Mammary microvascular endothelial cell (primary cell): ENCODE measurements around the gene DNAL1. TPM values are rescaled to one million over a fixed set of nuclear protein-coding genes. Genes with fewer than 3 reads are reported as not detected.

Experiments
- total RNA-seq: library from RNA; depleted of rRNA; stranded (reverse); fragments of >200 nt; gene quantifications from 2 replicates; pipeline ENCODE4 v1.2.3, GENCODE V29; 2015

DNAL1 gene, protein sequence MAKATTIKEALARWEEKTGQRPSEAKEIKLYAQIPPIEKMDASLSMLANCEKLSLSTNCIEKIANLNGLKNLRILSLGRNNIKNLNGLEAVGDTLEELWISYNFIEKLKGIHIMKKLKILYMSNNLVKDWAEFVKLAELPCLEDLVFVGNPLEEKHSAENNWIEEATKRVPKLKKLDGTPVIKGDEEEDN
- 5.3 and 10.7 TPM in 2 replicates for total RNA-seq

DNA sequence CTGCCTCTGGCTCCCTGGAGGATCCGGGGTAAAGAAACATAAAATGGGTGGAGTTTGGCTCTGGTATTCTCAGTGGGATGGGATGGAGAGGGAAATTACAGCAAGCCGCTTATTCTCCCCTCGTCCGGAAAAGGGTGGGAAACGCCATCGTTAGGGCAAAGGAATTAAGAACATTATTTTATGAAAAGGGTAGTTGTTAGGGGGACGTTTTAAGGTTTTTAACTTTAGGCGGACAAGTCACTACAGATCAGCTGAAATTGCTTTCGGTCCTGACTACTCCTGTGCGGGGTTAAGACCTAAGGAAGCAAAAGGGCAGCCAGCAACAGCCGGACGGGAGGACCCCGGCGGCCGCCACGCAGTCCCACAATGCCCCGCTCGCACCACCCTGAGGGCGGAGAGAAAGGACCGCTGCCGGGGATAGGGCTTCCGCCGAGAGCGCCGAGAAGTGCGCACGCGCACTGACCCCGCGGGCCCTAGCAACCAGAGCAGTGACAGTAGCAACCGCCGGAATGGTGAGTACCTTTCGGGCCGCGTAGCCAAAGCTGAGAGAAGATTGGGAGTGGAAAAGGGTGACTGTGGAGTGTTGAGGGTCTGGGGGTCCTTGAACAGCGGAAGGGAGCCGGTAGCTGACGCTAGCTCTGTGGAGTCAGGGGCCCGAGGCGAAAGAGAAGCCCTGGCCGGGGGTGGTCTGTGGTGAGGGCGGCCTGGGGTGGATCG lies at the start of gene DNAL1:
Gene DNAL1, plus strand, starts transcription at position 456 of the 717 bp plus-strand sequence. Its CDS starts 54 bp downstream, at position 510.

DNA sequence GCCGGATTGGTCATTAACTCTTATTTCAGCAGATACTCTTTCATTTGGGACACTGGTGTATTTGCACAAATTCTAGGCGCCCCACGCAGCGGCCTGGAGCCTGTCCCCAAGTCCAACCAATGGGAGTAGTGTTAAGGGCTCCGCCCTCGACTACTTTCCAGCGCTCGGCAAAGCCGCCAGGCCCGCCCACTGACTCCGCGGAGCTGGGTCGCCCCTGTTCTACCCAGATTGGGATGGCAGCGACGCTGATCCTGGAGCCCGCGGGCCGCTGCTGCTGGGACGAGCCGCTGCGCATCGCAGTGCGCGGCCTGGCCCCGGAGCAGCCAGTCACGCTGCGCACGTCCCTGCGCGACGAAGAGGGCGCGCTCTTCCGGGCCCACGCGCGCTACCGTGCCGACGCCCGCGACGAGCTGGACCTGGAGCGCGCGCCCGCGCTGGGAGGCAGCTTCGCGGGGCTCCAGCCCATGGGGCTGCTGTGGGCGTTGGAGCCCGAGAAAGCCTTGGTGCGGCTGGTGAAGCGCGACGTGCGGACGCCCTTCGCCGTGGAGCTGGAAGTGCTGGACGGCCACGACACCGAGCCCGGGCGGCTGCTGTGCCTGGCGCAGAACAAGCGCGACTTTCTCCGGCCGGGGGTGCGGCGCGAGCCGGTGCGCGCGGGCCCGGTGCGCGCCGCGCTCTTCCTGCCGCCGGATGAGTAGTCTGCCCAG lies 32.3 kb upstream of the DNAL1 start, which contains the start of gene ACOT6:
Gene ACOT6, plus strand, starts transcription at position 179 of the 707 bp plus-strand sequence. Its CDS starts 55 bp downstream, at position 234.

DNA sequence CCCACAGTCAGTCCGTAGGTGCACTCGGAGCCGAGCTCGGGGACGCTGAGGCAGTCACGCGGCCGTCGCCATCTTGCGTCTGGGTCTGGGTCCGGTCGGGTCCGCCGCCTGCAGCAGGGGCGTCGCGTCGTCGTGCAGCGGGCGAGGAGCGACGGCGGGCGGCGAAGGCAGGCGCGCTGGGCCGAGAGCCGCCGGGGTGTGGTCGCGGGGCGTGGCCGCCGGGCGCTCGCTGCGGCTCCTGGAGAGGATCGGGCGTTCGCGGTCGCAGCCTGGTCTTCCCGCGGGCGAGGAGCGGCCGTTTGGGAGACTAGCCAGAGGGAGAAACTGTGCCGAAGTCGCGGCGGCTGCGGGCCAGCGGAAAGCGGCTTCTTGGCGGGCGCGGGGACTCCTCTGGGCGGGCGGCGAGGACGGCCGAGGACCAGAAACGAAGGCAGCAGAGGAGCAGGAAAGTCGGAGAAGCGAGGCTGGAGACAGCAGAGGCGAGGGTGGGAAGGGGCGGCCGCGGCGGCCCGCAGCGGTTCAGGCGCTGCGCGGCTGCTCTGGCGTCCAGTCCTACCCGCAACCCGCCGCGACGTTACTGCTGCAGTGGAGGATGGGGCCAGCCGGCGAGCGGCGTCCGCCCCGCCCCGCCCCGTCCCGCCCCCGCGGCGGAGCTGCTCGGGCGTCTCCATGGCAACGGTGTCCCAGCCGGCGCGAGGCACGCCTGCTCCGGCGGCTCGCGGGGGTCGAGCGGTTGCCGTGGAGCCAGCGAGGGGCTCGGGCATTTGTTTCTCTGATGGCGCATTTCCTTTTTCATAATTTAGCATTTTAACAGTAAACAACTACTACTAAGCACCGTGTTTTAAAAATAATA lies 69.2 kb downstream of the DNAL1 start, which contains the start of gene PNMA1:
Gene PNMA1, minus strand, starts transcription at position 582 of the 853 bp plus-strand sequence. CDS start 745 bp downstream, outside the sequence.

Other genes with a start within 250 kb of the DNAL1 start
- 47.1 and 51.2 TPM in 2 replicates for gene NUMB, start 186.4 kb upstream of the DNAL1 start, total RNA-seq
- gene RIOX1, start 154.1 kb upstream of the DNAL1 start, total RNA-seq: 20.9 and 22.1 TPM in 2 replicates
- 2.0 and 2.5 TPM in 2 replicates for gene ACOT1, start 107.8 kb upstream of the DNAL1 start, total RNA-seq
- 0.25 TPM in 1 of 2 replicates, not detected in the other for gene HEATR4, start 86.0 kb upstream of the DNAL1 start, total RNA-seq
- 19.7 and 20.5 TPM in 2 replicates for gene ACOT2, start 75.8 kb upstream of the DNAL1 start, total RNA-seq
- gene ACOT4, start 53.1 kb upstream of the DNAL1 start, total RNA-seq: 0.80 and 1.4 TPM in 2 replicates
- gene ACOT6, start 32.5 kb upstream of the DNAL1 start, total RNA-seq: not detected in 2 replicates
- gene PNMA1, start 69.4 kb downstream of the DNAL1 start, total RNA-seq: 29.3 and 32.4 TPM in 2 replicates
- 2.4 and 3.2 TPM in 2 replicates for gene PTGR2, start 206.8 kb downstream of the DNAL1 start, total RNA-seq
- 39.0 and 39.8 TPM in 2 replicates for gene ZNF410, start 241.9 kb downstream of the DNAL1 start, total RNA-seq